ENCODE measurements around the gene FUT9.

DNA sequence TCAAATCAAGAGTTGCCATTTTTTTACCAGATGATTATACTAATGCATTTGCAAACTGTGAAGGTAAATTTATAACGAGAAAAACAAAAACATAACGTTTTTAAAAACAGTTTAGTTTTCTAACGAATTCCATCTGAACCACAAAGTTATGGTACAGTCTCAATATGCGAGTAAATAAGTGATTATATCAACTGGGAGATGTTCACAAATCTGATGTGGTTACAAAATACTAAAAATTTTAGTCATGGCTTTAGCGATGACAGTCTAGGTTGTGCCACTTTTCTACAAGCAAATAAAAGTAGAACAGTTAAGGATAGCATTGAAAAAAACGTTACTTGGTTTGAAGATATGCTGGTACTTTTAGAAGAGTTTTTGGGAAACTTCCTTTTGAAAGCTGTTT lies 186.8 kb downstream of the FUT9 start:
- TF ChIP-seq CTCF (IDR thresholded peaks at IDR 0.05; ENCODE audit: low read length) (no peak), EZH2 (optimal IDR thresholded peaks at IDR 0.05; ENCODE audit: low read depth, low read length) (no peak)

All from MM.1S (cell line).